Effector memory CD8-positive, alpha-beta T cell (primary cell): ENCODE results near the gene SND1.
A peak's percentile ranks its signal among the peaks of the same experiment; 100 is the strongest.

Experiments used
- ATAC-seq: fragments of 150-1000 bp; cut with Tn5 transposase; replicated peaks from 2 replicates; pipeline ENCODE4 v1.10.0; 2021; ENCODE audit warnings: mild to moderate bottlenecking, moderate library complexity
- DNase-seq, 3 experiments: peaks; one replicate each; pipeline ENCODE4 v3.0.0; 2021
- H3K27ac Mint-ChIP-seq, 2 donors: one replicate each; pipeline ENCODE4 v1.8.0; 2022; ENCODE audit warnings: mild to moderate bottlenecking in 2 of 2, mixed read lengths in 2 of 2, moderate library complexity in 2 of 2
- H3K27me3 Mint-ChIP-seq, 2 donors: one replicate each; pipeline ENCODE4 v1.8.0; 2022; ENCODE audit warnings: mixed read lengths in 2 of 2
- H3K36me3 Mint-ChIP-seq: one replicate; pipeline ENCODE4 v1.8.0; 2022; ENCODE audit warnings: mild to moderate bottlenecking, moderate library complexity, mixed read lengths; ENCODE audit not compliant: insufficient read depth
- H3K4me1 Mint-ChIP-seq, 2 donors: one replicate each; pipeline ENCODE4 v1.8.0; 2022; ENCODE audit warnings: low read depth in 2 of 2, mixed read lengths in 2 of 2
- H3K4me3 Mint-ChIP-seq, 2 donors: one replicate each; pipeline ENCODE4 v1.8.0; 2022; ENCODE audit warnings: mild to moderate bottlenecking in 2 of 2, mixed read lengths in 2 of 2, moderate library complexity in 2 of 2
- H3K9me3 Mint-ChIP-seq, 2 donors: one replicate each; pipeline ENCODE4 v1.8.0; 2022; ENCODE audit warnings: mixed read lengths in 2 of 2

Gene SND1

DNA sequence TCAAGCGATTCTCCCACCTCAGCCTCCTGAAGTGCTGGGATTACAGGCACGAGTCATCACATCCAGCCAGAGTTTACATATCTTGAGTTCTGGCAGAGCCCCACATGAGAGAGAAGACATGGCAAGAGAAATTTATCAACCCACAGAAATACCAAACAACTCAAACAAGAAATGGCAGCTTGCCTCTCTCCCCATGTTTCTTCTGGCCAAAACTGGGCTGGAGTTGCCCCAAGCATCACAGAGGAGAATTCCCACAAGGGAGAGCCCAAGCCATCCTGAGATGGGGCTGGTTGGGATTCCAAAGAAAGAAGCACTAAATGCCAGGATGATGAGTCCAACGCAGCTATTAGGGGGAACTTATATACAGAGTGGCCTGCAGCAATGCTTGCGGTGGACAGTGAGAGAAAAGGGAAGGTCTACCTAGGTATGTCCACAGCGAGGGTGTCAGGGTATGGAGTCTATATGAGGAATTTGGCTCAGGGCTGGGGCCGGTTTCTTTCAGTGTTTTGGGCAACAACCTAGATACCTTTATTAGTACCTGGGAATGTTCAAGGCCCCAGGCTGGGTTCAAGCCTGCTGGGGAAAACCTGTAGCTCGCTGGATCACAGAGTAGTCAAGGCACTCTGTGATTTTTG, 19.6 kb upstream of the SND1 start:
- Mint-ChIP-seq H3K27ac (no peak overlapping the region), H3K9me3 (no peaks in the 10 kb centered on the region), H3K36me3 (peaks cover 1% of the 10 kb centered on the region), H3K4me3 (no peak overlapping the region), H3K4me1 (peaks cover 0 to 2% of the 10 kb centered on the region in 2 donors), H3K27me3 (peaks cover 49 to 52% of the 10 kb centered on the region in 2 donors)
- ATAC-seq (no peak), DNase-seq (no peak)

DNA sequence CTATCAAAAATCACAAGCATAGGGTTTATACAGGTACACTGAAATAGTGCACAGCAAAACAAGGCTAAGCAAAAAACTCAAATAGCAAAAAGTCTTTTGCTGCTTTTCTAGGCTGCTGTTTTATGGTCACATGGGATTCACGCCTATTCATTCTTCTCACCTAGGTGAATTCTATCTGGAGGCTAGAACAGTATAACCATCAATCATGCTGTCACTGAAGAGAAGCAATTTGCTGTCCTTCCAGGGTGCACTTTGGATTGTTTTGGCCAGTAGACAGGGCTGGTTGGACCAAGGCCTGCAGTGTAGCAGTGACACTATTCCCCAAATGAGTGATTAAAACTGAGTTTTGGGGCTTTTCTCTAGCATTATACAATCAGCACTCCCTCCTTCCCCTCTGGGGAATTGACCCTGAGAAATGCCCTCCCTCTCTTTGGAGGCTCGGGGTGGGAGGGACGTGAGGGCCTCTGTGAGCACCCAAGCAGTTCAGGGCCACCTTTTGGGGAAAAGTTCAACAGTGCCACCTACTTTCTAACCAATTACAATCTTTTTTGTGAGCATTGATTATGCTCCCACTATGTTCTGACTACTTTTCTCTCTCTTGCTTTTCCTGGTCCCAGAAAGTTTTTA, 16.2 kb upstream of the SND1 start:
- Mint-ChIP-seq H3K4me3 (no peak overlapping the region), H3K27ac (no peak overlapping the region), H3K27me3 (peaks cover 73 to 82% of the 10 kb centered on the region in 2 donors), H3K36me3 (peaks cover 3% of the 10 kb centered on the region), H3K4me1 (no peaks in the 10 kb centered on the region), H3K9me3 (no peaks in the 10 kb centered on the region)
- no peak for DNase-seq
- ATAC-seq, result no peak

DNA sequence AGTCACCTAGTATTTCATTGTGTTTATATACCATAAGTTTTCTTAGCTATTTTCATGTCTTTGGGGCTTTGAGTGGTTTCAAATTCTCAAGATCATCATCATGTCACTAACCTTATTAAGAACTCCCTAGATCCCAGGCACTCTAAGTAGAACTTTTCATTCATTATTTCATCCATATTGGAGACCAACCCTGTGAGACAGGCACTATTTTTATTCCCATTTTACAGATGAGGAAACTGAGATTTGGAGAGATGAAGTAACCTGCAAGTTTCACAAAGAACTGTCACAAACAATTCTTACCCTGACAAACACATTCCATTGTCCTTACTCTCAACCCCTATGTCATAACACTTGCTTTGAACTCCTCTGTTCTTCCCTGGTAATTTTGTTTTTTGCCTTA, 13.8 kb upstream of the SND1 start:
- ATAC-seq (no peak), DNase-seq (no peak)
- peaks cover 3% of the 10 kb centered on the region for H3K36me3 Mint-ChIP-seq
- H3K27me3 Mint-ChIP-seq, result peaks cover 55 to 61% of the 10 kb centered on the region in 2 donors
- no peak overlapping the region for H3K4me3 Mint-ChIP-seq
- no peaks in the 10 kb centered on the region for H3K4me1 Mint-ChIP-seq
- no peaks in the 10 kb centered on the region for H3K9me3 Mint-ChIP-seq
- H3K27ac Mint-ChIP-seq, result no peak overlapping the region

DNA sequence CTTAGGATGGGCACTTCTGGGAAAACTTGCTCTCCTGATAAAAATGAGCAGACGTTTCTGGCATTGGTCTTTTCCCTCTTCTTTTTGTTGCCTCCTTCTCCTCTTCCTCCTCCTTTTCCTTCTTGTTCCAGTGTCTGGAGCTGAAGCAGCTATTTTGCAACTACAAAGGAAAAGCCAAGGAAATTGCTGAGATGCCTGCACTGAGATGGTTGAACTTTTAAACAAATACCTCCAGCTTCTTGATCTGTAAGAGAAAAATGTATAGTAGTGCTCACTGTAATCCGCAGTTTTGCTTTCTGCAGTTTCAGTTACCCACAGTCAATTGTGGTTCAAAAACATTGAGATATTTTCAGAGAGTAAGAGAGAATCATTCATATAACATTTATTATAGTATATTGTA, 7.5 kb upstream of the SND1 start:
- Mint-ChIP-seq H3K4me3 (no peak overlapping the region), H3K9me3 (no peaks in the 10 kb centered on the region), H3K36me3 (no peaks in the 10 kb centered on the region), H3K27ac (no peak overlapping the region), H3K27me3 (peaks cover 13% of the 10 kb centered on the region in 2 donors), H3K4me1 (no peaks in the 10 kb centered on the region)
- ATAC-seq (no peak), DNase-seq (no peak)

DNA sequence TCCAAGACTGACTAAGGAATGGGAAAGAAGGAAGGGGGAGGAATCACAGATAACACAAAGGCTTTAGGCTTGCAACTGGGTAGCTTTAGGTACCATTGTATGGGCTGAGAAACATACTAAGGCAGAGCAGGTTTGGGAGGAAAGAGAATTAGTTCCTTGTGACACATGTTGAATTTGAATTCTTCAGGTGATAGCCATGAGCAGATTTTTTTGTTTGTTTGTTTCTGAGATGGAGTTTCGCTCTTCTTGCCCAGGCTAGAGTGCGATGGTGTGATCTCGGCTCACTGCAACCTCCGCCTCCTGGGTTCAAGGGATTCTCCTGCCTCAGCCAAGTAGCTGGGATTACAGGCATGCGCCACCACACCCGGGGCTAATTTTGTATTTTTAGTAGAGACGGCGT, 4.4 kb upstream of the SND1 start:
- H3K4me1 Mint-ChIP-seq, result peaks cover 13 to 14% of the 10 kb centered on the region in 2 donors
- ATAC-seq (no peak), DNase-seq (no peak)
- H3K36me3 Mint-ChIP-seq, result peaks cover 3% of the 10 kb centered on the region
- H3K4me3 Mint-ChIP-seq, result no peak overlapping the region
- no peak overlapping the region for H3K27ac Mint-ChIP-seq
- H3K9me3 Mint-ChIP-seq, result no peaks in the 10 kb centered on the region
- H3K27me3 Mint-ChIP-seq, result no peaks in the 10 kb centered on the region

DNA sequence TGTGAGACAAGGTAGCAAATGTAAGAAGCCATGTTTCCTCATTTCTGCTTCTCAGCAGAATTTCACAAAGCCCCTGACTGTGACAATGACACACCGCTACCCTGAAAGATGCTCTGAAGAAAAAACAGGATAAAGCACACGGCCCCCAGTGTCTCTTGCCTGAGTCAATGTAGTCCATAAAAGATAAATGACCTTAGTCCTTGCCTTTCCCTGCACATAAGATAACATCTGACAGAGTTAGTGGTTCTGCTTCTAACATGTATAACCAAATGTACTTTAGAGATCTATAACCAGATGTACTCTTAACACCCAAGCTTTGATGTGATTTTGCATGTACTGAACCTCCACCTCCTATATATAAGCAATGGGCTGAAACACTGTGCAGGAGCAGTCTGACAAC, 3.0 kb upstream of the SND1 start:
- Mint-ChIP-seq H3K4me3 (no peak overlapping the region), H3K27me3 (no peaks in the 10 kb centered on the region), H3K4me1 (peaks cover 22 to 26% of the 10 kb centered on the region in 2 donors), H3K27ac (no peak overlapping the region), H3K9me3 (no peaks in the 10 kb centered on the region), H3K36me3 (peaks cover 4% of the 10 kb centered on the region)
- ATAC-seq, result no peak
- DNase-seq, result no peak

DNA sequence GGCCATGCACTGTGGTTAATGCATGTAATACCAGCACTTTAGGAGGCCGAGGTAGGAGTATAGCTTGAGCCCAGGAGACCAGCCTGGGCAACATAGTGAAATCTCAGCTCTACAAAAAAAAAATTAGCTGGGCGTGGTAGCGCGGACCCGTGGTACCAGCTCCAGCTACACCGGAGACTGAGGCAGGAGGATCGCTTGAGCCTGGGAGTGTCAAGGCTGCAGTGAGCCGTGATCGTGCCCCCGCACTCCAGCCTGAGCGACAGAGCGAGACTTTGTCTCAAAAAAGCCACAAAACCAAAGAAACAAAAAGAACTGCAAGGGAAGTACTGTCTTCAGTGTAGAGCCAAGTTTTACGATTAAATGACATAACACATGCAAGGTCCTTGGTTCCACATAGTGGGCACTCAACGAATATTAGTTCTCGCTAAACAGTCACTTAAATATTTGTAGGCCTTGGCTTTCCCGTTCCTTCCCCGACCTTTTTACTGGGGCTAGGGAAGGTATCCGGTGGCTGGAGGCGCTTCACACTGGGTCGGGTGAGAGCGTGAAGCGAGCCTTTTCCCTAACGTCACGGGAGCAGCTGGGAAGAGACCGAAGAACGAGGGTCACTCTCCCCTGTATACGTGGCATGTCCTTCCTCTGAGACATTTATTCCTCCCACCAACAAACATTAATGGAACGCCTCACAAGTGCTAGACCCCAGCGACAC, 993 bp upstream of the SND1 start:
- H3K9me3 Mint-ChIP-seq, result no peaks in the 10 kb centered on the region
- H3K27ac Mint-ChIP-seq, result peak overlapping the region in 1 of 2 donors; percentile 96
- DNase-seq, result peak in 1 of 3 experiments; percentile 0
- H3K36me3 Mint-ChIP-seq, result peaks cover 11% of the 10 kb centered on the region
- ATAC-seq, result no peak
- no peaks in the 10 kb centered on the region for H3K27me3 Mint-ChIP-seq
- peak overlapping the region; percentile 98 to 99 for H3K4me3 Mint-ChIP-seq
- H3K4me1 Mint-ChIP-seq, result peaks cover 41 to 46% of the 10 kb centered on the region in 2 donors

DNA sequence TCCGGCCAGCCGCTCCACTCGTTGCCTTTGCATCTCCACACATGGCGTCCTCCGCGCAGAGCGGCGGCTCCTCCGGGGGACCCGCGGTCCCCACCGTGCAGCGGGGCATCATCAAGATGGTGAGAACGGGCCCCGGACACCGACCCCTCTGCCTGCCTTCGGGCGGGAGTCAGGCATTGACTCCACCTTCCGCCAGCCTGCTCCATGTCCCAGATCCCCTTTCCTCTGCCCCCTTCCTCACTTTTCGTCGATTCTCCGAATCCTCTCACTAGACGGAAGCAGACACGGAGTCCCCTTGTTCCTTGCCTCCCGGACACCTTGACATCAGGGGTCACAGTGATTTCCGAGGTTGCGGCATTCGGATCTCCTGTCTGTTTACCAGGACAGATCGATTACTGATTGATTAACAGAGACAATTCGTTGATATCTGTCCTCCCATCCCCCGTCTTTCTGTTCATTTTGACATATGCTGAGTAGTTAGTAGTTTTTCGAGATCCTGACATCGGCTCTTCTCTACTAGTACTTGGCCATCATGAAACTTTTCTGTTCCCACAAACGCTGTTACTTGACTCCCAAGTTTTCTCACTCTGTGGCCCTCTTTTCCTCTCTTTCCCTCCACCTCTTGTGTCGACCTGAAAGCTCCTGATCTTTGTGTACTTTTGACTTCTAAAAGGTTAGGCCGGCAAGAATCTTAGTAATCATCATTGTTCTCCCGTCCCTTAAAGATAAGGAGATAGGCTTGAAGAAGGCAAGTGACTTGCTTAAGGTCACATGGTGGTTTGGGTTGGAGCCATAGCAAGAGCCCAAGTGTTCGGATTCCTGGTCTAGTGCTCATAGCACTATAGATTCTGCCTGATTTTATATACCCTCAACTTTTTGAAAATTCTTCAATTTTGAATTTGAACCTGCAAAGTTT, 597 bp downstream of the SND1 start:
- no peaks in the 10 kb centered on the region for H3K9me3 Mint-ChIP-seq
- no peaks in the 10 kb centered on the region for H3K27me3 Mint-ChIP-seq
- peaks cover 44 to 53% of the 10 kb centered on the region in 2 donors for H3K4me1 Mint-ChIP-seq
- peaks cover 20% of the 10 kb centered on the region for H3K36me3 Mint-ChIP-seq
- ATAC-seq, result peak; percentile 24
- peak in 1 of 3 experiments; percentile 2 for DNase-seq
- H3K4me3 Mint-ChIP-seq, result peak overlapping the region; percentile 98 to 99
- H3K27ac Mint-ChIP-seq, result peak overlapping the region in 1 of 2 donors; percentile 96

DNA sequence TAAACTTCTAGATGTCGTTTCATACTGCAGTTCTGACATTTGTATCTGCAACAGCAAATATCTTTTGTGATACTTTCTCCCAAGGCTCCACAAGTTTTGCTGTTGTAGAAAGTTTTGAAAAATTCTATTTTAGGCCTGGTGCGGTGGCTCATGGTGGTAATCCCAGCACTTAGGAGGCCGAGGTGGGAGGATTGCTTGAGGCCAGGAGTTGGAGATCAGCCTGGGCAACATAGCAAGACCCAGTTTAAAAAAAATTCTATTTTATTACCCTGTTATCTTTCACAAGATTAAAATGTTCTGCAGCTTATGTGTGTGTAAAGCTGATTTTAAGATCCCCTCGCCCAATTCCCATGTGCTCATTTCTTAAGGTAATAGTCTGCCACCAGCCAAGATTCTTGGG, 1.4 kb downstream of the SND1 start:
- peaks cover 24% of the 10 kb centered on the region for H3K36me3 Mint-ChIP-seq

DNA sequence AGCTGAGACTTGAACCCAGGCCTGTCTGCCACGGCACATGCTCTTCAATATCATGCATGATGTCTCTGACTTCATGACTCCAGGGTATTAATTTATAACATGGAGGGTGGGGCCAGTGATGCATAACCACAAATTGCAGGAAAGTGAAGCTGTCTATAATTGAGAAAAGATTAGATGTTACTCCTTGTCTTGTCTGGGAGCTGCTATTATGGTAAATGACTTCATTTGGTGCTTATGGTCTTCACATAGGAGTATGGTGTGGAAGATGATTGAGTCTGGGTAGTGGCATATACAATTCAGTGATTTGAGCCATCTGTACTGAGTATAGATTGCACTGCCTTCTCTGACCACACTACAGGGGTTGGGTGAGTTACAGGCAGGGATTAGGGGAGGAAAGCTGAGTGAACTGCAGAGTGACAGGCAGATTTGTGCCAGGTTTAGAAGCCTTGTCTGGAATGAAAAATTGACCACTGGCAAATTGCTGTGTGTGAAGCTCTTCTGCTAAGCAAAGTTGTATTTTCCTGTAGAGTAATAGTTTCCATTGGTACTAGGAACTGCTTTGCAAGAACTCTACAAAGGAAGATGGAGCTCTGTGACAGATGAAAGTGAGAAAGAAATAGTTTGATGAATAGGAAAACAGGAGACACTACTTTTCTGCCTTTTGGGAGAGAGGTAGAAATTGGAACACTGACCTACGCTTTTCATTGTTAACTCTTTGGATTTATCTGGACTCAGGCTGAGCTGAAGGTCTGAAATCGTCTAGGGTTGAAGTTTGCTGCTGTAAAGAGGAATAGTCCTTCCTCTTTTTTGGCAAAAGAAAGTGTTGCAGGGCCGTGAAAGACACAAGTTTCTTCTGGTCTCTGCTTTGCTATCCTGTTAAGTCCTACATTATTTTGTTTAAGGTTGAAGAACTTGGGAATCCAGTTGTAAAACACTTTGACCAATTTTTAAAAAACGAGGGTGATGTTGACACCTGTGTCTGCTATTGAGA, 2.7 kb downstream of the SND1 start:
- Mint-ChIP-seq H3K36me3 (peaks cover 24% of the 10 kb centered on the region), H3K4me1 (peaks cover 55 to 67% of the 10 kb centered on the region in 2 donors), H3K4me3 (peak overlapping the region; percentile 98 to 99), H3K27ac (peak overlapping the region in 1 of 2 donors; percentile 26), H3K9me3 (no peaks in the 10 kb centered on the region), H3K27me3 (no peaks in the 10 kb centered on the region)
- no peak for DNase-seq
- no peak for ATAC-seq

More for the DNA sequence above, 1.4 kb downstream of the SND1 start:
- Mint-ChIP-seq H3K27ac (peak overlapping the region in 1 of 2 donors; percentile 22), H3K4me3 (peak overlapping the region; percentile 98 to 99), H3K27me3 (no peaks in the 10 kb centered on the region), H3K4me1 (peaks cover 47 to 57% of the 10 kb centered on the region in 2 donors), H3K9me3 (no peaks in the 10 kb centered on the region)
- no peak for DNase-seq
- ATAC-seq, result no peak

DNA sequence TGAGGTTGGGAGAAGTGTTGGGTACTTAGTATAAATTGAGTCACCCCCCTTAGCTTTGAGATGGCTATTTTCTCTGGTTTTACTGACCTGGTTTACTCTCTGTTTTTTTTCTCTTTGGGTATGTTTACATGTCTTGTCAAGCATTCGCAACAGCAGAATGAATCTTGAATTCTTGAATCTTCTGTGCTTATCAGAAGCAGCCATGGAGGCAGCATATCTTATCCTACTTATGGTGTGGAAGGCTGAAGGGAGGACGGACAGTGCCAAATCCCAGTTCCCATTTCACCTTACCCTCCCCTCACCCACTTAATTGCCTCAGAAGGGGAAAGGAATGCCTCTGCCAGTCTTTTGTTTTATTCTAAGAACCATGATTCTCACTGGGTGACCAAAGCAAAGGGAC, 3.7 kb downstream of the SND1 start:
- Mint-ChIP-seq H3K9me3 (no peaks in the 10 kb centered on the region), H3K27me3 (no peaks in the 10 kb centered on the region), H3K36me3 (peaks cover 33% of the 10 kb centered on the region), H3K4me1 (peaks cover 62 to 75% of the 10 kb centered on the region in 2 donors), H3K27ac (no peak overlapping the region), H3K4me3 (no peak overlapping the region)
- no peak for ATAC-seq
- no peak for DNase-seq

DNA sequence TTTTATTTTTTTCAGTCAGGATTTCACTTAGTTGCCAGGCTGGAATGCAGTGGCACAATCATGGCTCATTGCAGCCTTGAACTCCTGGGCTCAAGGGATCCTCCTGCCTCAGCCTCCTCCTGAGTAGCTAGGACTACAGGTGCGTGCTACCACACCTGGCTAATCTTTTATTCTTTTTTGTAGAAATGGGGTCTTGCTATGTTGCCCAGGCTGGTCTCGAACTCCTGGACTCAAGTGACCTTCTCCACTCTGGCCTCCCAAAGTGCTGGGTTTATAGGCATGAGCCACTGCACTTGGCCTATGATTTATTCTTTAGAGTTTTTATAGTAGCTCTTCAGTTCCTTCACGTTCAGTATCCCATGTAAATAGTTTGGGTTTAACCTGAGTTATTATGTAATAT, 5.5 kb downstream of the SND1 start:
- Mint-ChIP-seq H3K9me3 (no peaks in the 10 kb centered on the region), H3K27ac (peak overlapping the region in 1 of 2 donors; percentile 4), H3K4me3 (no peak overlapping the region), H3K36me3 (peaks cover 34% of the 10 kb centered on the region), H3K27me3 (no peaks in the 10 kb centered on the region), H3K4me1 (peaks cover 60 to 76% of the 10 kb centered on the region in 2 donors)
- DNase-seq, result no peak
- no peak for ATAC-seq
